K562 (cell line): ENCODE data around the gene SDCCAG8. TPM values are rescaled to one million over a fixed set of nuclear protein-coding genes. Genes with fewer than 3 reads are reported as not detected.

Experiments used
- BCOR ChIP-seq: fragments of 450-650 bp; IDR thresholded peaks from 2 replicates; pipeline ENCODE4 v1.6.1; 2016
- HDGF ChIP-seq: fragments of 450-650 bp; IDR thresholded peaks from 2 replicates; pipeline ENCODE4 v1.6.1; 2016
- MGA ChIP-seq: fragments of 450-650 bp; IDR thresholded peaks from 2 replicates; pipeline ENCODE4 v1.6.1; 2016; ENCODE audit warnings: mild to moderate bottlenecking, moderate library complexity
- RBM22 ChIP-seq: fragments of 200-400 bp; formaldehyde crosslinking; IDR thresholded peaks from 2 replicates; pipeline ENCODE4 v1.6.1; 2018; ENCODE audit warnings: low read length, low read depth; ENCODE audit not compliant: poor library complexity, severe bottlenecking
- ZNF347 ChIP-seq: fragments of 450-650 bp; formaldehyde crosslinking; IDR thresholded peaks from 2 replicates; pipeline ENCODE4 v1.4.0; 2020; ENCODE audit warnings: low read depth, mild to moderate bottlenecking, moderate library complexity
- polyA plus RNA-seq, 8 experiments: library from polyadenylated mRNA; depleted of rRNA in 4 of 8; stranded (reverse) in 5 of 8; unstranded in 3 of 8; fragments of >200 nt; fragmentation: Nextera tagmentation in 2 of 8; fragmentation: Illumina TruSeq in 1 of 8; extraction: Ambion mirVana in 2 of 8; extraction: Trizol in 1 of 8; gene quantifications; 2 replicates each; pipeline versions ENCODE4 v1.2.1 to v1.2.3, GENCODE V29; 2011 to 2014; ENCODE audit warnings: inconsistent platforms in 1 of 8, missing spikeins in 1 of 8
- total RNA-seq, 7 experiments: library from RNA; depleted of rRNA in 6 of 7; stranded (reverse); fragments of >200 nt in 6 of 7; fragmentation: Illumina TruSeq in 2 of 7; extraction: Trizol in 2 of 7; gene quantifications; 2 replicates each; pipeline versions ENCODE4 v1.2.1 to v1.2.3, GENCODE V29; 2011 to 2021; ENCODE audit warnings: low replicate concordance in 1 of 7
- TF ChIP-seq, protein P1 (sequence below), 2 experiments: fragments of 450-650 bp in 1 of 2; sonication (generic) in 1 of 2; formaldehyde crosslinking in 1 of 2; IDR thresholded peaks; 2 replicates each; pipeline versions ENCODE4 v1.7.1 to v1.9.0; 2016 to 2022; ENCODE audit warnings: inconsistent platforms in 1 of 2, mild to moderate bottlenecking in 1 of 2, missing genetic modification reagents in 1 of 2

The SDCCAG8 gene
- total and polyA plus RNA-seq, 9 of the 15 experiments (the other 6 are each of a cell fraction or from before 2014, with no cell fraction given): 17.9 to 36.7 (median 25.4) TPM

DNA sequence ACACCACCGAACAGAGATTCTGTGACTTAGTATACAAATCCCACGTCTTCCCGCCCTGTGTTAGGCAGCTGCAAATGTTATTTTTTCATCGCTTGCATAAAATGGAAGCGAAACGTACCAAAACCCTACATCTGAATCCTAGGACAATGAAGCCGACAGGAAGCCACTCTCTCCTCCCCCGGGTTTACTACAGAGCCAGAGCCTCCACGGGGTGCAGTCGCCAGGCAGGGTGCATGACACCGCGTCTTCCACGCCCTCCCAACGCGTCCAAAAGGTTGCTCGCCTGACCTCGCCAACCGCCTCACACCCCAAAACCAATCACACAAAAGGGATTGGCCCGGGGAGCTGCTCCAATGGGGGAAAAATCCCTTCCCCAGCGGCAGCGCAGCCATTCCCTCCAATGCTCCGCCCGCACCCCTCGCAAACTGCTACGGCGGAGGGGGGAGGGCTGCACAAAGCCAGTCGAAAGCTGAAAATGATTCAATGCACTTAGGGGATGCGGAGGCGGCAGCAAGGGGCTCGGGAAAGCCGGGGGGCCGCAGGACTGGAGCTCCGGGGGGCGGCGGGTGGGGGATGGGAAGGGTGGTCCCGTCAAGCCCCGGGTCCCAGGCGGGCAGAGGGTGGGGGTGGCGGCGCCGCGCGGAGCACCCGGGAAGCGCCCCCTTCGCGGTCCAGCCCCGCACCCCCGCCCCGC, 1.5 kb upstream of the SDCCAG8 start (continued):
- TF ChIP-seq, protein P1, sequence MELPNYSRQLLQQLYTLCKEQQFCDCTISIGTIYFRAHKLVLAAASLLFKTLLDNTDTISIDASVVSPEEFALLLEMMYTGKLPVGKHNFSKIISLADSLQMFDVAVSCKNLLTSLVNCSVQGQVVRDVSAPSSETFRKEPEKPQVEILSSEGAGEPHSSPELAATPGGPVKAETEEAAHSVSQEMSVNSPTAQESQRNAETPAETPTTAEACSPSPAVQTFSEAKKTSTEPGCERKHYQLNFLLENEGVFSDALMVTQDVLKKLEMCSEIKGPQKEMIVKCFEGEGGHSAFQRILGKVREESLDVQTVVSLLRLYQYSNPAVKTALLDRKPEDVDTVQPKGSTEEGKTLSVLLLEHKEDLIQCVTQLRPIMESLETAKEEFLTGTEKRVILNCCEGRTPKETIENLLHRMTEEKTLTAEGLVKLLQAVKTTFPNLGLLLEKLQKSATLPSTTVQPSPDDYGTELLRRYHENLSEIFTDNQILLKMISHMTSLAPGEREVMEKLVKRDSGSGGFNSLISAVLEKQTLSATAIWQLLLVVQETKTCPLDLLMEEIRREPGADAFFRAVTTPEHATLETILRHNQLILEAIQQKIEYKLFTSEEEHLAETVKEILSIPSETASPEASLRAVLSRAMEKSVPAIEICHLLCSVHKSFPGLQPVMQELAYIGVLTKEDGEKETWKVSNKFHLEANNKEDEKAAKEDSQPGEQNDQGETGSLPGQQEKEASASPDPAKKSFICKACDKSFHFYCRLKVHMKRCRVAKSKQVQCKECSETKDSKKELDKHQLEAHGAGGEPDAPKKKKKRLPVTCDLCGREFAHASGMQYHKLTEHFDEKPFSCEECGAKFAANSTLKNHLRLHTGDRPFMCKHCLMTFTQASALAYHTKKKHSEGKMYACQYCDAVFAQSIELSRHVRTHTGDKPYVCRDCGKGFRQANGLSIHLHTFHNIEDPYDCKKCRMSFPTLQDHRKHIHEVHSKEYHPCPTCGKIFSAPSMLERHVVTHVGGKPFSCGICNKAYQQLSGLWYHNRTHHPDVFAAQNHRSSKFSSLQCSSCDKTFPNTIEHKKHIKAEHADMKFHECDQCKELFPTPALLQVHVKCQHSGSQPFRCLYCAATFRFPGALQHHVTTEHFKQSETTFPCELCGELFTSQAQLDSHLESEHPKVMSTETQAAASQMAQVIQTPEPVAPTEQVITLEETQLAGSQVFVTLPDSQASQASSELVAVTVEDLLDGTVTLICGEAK (IDR thresholded peaks at IDR 0.05): no peak; the same call in none of the 2 replicates
- TF ChIP-seq, protein P1 (CRISPR knock-in tag; IDR thresholded peaks at IDR 0.05): no peak
- TF ChIP-seq BCOR: peak; percentile 65
- no peak for TF ChIP-seq MGA
- peak; percentile 48 for TF ChIP-seq RBM22
- no peak for TF ChIP-seq HDGF
- no peak for TF ChIP-seq ZNF347 (CRISPR knock-in tag)
